GM21447 (cell line): Measurements from ENCODE around the gene SPINK9.
A peak's percentile ranks its signal among the peaks of the same experiment; 100 is the strongest.
"Not testable (repeated sequence)": the region's sequence is repeated elsewhere in the genome, so short reads cannot be mapped to it uniquely, and the experiment has no call there.

Experiments used
- ATAC-seq: cut with Tn5 transposase; IDR thresholded peaks from one replicate; pipeline ENCODE4 v1.9.1; 2021; ENCODE audit not compliant: unreplicated experiment

Gene SPINK9, protein sequence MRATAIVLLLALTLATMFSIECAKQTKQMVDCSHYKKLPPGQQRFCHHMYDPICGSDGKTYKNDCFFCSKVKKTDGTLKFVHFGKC

DNA sequence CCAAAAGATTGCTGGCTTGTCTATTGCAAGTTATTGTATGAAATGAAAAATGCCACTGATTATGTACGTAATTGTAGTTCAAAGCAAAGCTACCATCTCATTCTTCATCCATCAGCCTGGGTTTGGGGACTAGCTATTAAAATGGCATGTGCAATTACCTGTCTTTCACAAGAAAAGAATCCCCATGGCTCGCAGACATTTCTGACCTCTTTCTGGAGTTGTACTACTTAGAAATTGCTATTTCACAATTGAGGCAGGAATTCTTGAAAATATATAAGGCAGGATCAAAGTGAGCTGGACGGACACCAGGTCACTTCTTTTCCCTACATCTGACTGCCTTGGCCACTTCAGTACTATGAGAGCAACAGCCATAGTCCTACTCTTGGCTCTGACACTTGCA is at the start of gene SPINK9:
TSS of gene SPINK9 (plus strand) at position 301 of the 400 bp plus-strand sequence. CDS start at position 356, 55 bp downstream.
- no peak for ATAC-seq

DNA sequence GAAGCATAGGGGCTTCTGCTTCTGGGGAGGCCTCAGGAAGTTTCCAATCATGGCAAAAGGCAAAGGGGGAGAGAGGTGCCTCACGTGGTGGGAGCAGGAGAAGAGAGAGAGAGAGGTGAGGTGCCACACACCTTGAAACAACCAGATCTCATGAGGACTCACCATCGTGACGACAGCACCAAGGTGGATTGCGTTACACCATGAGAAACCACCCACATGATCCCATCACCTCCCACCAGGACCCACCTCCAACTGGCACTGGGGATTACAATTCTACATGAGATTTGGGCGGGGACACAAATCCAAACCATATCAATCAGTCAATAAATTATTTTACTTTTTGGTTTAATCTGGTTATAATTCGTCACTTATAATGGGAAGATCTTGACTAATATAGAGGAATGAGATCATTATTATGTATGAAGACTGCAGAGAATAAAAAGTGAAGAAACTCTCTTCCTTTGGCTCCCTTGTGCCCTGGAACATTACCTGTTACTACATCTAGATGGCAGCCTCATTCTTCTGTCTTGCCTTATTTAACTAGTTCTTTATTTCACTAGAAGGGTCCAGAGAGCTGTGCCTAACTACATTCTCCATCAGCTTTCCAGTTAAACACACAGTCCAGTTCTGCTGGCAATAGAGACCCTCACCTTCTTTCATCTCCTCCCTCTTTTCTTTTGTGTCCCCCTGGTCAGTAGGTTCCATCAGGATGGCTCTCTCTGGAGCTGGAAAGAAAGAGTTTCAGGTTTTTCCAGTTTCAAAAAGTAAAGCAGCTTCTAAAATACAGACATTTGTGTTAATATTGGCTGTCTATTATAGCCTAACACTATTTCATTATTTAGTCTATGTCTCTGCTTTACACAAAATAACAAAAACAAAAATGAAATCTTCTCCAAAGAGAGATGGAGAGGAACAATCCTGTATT is 44.8 kb upstream of the SPINK9 start:
- no peak for ATAC-seq

DNA sequence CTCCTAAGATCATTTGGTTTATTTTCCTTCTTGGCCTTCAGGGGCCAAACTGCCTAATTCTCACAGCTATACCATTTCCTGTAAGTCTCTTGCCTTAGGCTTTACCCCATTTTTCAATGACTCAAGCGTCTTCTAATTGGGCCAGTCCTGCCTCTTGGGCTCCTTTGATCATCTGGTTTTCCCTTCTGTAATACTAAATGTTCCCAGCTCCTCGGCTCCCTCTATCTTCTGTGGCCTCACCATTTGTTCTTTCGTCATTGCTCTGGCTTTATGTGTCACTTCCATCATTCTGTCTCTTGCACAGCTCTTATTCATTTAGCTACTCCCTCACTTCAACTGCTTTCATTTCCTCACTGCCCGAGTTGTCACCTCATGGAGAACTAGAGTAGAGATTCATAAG is 37.6 kb upstream of the SPINK9 start:
- ATAC-seq, result no peak

DNA sequence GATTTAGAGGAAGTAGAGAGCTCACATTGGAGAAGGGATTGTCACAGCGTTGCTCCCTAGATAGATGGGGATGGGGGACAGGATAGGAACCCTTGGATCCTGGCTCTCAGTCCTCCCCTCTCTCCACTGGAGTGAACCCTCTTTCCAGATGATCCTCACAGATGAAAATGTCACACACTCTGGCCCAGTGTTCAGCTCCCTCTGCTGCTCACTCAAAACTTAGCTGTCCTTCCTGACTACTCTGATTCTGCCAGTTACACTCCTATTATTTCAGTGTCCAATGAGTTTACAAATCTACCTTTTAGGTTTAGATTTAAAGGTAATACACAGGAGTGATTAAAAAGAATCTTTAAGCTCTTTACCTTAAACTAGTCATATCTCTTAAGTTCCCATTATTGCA is 28.9 kb upstream of the SPINK9 start:
- no peak for ATAC-seq

DNA sequence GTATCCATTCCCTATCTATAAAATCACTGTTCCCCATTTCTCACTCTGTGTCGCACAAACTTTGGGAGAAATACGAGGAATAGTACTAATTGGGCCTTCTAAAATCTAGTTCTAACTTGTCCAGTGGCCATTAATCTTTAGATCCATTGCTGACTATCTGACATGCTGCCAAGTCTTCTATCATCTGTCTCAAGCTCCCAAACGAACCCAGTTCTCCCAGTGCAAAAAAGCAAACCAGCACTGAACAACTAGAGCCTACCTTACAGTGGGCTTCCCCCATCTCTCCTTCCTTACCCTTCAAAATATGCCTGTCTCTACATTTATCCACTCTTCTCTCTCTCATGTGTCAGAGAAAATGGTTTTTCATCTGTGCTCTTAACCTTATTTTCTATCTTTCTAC is 26.3 kb upstream of the SPINK9 start:
- no peak for ATAC-seq

DNA sequence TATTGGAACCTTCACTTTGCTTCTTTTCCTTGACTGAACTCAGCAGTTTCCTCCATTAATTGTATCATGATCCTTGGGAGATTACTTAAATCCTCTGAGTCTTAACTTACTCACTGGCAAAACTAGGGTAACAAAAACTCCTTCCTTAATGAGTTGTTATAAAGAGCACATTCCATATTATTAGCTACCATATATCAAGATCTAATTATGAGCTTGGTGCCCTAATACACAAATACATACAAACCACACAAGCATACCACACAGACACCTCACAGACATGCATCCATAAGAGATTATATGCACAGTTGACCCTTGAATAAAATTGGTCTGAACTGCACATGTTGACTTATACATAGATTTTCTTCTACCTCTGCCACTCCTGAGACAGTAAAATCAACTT is 25.6 kb upstream of the SPINK9 start:
- ATAC-seq, result no peak

DNA sequence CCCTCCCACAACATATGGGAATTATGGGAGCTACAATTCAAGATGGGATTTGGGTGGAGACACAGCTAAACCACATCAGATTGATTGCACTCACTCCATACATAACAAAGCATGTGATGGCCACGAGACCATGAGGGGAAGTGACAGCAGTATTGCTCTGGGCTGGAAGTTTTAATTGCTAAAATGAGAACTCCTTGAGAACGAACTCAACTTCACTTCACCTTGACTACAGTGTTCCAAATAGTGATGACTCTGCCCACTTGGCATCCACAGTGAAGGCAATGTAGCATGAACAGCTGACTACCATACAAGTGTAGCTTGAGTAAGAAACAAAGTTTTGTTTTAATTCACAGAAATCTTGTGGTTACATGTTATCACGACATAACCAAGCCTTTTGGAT is 23.9 kb upstream of the SPINK9 start:
- no peak for ATAC-seq

DNA sequence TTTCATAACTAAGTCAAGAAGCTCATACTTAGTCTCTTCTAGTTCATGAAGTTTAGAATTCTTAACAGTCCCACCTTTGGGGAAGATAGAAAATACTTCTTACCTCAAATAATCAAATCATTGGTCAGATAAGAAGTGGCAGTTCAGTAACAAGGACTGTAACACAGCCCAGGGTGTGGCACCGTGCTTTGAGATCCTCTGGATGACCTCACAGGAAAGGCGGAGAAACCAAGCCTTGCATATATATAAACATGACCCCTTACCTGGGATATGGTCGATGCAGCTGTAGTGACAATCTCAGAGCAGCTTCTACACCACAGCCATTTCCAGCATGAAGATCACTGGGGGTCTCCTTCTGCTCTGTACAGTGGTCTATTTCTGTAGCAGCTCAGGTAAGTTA is 23.2 kb upstream of the SPINK9 start, which contains the start of gene SPINK7:
TSS of gene SPINK7 (plus strand) at position 271 of the 400 bp plus-strand sequence. CDS start at position 332, 61 bp downstream.
- ATAC-seq, result no peak

DNA sequence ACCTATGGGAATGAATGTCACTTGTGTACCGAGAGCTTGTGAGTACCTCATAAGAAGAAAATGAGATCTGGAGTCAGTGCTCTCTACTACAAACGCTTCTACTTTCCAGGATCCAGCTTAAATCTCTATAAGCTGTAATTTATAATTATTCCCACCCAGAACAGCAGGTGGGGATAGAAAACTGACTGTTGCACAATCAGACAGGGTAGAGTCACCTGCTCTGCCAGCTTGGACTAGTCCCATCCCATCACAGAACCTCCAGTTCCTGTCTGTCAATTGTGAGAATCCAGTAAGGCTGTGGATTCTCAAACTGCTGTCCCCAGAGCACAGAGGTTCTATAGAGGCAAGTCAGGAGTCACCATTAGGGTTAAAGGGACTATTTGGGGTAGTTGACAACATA is 21.2 kb upstream of the SPINK9 start:
- no peak for ATAC-seq

DNA sequence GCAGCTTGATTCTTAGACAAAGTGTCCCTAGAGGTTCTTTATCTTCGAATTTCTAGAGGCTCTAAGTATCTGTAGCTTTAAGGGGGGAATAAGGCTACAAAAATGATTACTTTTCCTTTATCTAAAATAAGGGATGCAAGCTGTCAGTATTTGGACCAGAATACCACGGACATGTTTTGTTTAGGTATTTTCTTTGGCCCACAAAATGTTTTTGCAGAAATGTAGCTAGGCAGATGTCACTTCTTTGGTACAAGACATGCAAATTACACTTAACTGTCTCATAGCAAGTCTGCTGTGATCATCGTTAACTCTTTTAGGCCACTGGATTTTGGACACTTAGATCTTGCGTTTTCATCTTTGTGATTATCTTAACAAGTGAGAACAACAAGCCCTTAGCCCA is 20.6 kb upstream of the SPINK9 start:
- no peak for ATAC-seq

DNA sequence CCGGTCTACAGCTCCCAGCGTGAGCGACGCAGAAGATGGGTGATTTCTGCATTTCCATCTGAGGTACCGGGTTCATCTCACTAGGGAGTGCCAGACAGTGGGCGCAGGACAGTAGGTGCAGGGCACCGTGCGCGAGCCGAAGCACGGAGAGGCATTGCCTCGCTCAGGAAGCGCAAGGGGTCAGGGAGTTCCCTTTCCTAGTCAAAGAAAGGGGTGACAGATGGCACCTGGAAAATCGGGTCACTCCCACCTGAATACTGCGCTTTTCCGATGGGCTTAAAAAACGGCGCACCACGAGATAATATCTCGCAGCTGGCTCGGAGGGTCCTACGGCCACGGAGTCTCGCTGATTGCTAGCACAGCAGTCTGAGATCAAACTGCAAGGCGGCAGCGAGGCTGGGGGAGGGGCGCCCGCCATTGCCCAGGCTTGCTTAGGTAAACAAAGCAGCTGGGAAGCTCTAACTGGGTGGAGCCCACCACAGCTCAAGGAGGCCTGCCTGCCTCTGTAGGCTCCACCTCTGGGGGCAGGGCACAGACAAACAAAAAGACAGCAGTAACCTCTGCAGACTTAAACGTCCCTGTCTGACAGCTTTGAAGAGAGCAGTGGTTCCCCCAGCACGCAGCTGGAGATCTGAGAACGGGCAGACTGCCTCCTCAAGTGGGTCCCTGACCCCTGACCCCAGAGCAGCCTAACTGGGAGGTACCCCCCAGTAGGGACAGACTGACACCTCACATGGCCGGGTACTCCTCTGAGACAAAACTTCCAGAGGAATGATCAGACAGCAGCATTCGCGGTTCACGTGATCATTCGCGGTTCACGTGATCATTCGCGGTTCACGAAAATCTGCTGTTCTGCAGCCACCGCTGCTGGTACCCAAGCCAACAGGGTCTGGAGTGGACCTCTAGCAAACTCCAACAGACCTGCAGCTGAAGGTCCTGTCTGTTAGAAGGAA is 15.1 kb upstream of the SPINK9 start:
- not testable (repeated sequence) for ATAC-seq

DNA sequence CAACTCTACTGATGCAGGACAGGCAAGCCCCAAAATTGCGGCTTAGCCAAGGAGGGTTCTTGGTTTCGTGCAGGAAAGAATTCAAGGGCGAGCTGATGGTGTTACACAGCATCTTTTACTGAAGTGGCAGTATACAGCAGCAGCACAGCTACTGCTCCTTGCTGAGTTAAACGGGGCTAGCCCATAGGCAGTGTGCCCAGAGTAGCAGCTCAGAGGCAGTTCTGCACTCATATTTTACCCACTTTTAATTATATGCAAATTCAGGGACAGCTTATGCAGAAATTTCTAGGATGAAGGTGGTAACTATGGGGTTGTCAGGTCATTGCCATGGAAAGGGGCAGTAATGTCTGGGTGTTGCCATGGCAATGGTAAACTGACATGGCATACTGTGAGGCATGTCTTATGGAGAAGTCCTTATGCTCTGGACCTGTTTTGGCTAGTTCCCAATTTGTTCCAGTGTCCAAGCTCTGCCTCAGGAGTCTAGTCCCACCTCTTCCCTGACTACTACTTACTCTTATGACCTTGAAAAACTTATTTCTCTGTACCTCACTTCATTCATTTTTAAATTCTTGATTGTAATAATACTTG is 2.0 kb upstream of the SPINK9 start:
- no peak for ATAC-seq

DNA sequence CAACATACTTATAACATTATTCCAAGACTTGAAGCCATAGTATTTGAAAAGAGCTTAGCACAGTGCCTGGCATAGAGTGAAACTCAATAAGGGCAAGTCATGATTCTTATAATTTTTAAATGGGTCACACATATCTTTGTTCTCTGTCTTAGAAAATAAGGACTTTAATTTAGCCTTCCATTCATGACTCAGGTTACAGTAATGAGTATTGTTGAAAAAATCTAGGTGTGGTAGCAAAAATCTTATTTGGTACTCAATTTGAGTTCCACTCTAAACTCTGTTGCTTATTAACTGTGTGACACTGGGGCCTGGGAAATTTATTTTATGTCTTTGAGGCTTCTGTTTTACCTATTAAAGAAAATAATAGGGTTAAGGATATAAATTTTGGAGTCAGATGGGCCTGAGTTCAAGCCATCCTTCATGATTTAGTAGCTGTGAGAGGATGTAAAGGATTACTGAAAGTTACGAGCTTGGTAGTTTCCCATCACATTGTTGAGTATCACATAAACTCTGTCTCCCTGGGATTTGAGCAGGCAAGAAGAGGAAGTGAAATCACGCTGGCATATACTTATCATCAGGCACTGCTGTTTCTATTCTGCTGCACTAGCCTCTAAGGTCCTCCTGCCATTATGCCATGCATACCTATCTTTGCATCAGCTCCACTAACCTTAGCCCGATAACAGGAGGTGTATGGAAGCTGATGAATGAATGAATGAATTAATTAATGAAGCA is 1.5 kb downstream of the SPINK9 start:
- peak; percentile 81 for ATAC-seq

DNA sequence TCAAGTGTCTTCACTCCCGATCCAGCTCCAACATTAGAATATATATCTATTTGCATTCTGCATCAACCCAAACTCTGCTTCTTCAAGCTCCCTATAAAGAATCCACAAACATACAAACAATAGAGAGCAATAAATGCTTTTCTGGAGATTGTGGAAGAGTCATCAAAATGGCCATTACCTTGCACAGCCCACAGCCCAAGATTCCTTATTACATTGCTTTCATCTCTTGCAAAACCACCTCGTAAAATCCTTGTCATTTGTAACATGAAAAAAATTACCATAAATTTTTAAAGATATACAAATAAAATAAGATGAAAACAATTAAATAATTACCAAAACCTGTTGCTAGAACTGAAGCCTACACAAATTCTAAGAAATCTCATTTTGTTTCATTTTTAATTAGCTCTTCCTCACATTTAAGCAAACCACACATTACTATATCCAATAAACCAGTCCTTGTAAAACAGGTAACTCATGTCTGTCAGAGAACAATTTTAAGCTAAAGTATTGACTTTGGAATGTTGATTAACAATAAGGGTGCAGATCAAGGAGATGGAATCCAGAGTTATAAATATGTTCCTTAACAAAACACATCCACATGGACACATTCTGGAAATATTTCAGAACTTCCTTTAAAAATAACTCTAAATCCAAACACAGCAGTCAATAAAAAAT is 7.1 kb downstream of the SPINK9 start:
- ATAC-seq, result no peak

DNA sequence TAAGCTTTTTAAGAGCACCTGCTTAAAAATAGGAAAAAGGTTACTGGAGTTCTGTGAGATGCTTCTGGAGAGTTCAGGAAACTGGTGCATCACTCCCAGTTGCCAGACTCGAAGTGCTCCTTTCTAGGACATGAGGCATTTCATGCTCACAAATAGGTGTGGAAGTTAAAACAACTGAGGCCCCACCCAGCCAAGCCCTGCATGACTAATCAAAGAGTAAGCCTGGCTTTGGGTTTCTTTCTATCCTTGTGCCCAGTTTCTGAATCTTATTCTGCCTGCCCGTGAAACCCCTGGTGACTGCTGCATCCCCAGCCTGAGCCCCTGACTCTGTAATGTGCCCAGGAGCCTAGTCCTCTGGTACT is 7.7 kb downstream of the SPINK9 start:
- ATAC-seq, result no peak

DNA sequence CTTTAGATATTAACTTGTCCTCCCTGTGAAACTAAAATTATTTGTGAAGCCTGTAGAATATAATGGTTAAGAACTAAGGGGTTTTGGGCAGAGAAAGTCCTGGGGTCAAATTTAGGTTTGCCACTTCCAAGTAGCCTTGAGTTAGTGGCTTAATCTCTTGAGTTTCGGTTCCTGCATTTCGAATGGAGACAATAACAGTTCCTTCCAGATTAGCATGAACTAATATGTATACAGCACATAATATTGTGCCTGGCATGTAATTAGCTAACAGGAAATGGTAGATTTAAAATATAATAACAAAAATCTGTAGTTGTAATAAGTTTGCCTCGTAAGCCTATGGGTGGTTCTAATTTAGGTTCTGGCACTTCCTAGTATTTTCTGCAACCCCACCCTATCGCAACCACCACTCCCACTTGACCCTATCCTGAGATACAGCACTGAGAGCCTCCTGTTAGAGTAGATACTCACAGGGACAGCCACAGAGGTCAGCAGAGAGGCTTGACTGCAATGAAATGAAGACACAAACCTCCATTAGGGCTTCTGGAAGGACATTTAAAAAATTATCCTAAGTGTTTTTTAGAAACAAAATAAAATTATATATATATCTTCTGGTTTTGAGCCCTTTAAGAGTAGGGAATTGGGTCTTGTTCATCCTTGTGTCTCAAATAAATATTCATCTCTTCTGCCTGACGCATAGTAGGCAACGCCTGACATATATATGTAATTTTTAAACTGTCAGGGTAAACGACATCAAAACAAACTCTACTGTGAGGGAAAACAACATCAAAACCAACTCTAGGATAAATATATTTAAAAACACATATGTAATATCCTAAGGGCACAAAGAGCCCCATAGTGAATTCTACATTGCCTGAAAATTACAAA is 8.5 kb downstream of the SPINK9 start:
- ATAC-seq, result no peak

DNA sequence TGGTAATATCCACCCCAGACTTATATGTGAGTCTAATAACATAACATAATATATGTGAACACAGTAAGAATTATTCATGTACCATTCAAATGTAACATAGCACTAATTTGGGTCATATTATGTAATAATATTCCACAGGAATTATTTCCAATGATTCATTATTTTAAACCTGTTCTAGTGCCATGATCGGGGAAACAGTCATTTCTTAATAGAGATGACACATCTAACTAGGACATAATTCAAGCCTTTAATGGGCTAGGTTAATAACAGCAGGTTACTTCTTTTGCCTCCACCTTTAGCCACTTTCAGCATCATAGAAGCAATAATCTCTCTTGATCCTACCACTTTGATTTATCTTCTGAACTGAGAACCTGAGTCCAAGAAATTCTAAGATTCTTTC is 12.3 kb downstream of the SPINK9 start:
- ATAC-seq, result no peak

DNA sequence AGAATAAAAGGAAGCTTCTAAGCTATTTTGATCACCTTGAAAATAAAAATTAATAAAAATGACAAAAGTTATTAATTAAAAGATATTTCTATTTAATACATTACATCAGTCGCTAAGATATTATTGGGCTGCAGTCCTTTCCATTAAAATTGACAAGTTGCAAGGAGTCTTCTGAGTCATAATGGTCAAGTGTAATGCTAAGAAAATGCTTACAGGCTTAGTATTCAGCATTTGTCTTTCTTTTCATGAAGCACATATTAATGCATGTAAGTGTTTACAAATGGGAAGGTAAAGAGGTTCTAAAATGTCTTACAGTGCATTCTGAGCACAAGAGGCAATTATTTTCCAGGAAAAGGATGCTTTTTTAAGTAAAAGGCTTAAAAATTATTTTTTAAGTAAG is 17.3 kb downstream of the SPINK9 start:
- ATAC-seq, result no peak

DNA sequence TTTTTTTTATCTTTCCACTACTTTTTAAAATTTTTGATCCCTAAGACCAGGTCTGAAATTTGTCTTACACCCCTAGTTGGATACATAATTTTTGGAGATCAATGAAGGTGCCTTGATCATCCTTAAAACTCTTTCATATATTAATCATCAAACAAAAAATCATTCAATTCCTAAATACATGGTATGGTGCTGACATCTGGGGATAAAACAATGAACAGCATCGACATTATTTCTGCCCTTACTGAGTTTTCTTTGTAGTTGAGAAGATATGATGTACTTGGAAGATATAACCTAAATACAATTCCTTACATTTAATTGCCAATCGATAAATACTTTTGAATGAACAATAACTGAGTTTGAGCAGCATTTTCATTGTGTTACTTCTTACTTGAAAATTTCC is 18.3 kb downstream of the SPINK9 start:
- no peak for ATAC-seq
